Hepatocyte (in vitro differentiated cells): ENCODE data around the gene HLA-DMB. TPM values are rescaled to one million over a fixed set of nuclear protein-coding genes. Genes with fewer than 3 reads are reported as not detected.

Experiments
- DNase-seq: peaks from one replicate; pipeline ENCODE4 v3.0.0-alpha.2; 2016; ENCODE audit warnings: low spot score
- H2AFZ ChIP-seq: fragments of 200-600 bp; sonication (generic); 2 replicates; pipeline ENCODE4 v1.6.0; 2016; ENCODE audit warnings: antibody characterized with exemption, mild to moderate bottlenecking
- H3K27ac ChIP-seq: fragments of 200-600 bp; sonication (generic); 2 replicates; pipeline ENCODE4 v1.5.1; 2016; ENCODE audit warnings: mild to moderate bottlenecking
- H3K27me3 ChIP-seq: fragments of 200-600 bp; sonication (generic); 2 replicates; pipeline ENCODE4 v1.6.1; 2016
- H3K36me3 ChIP-seq: fragments of 200-600 bp; sonication (generic); replicated peaks from 2 replicates; pipeline ENCODE4 v1.5.1; 2016; ENCODE audit warnings: low read depth; ENCODE audit not compliant: insufficient read depth
- H3K4me1 ChIP-seq: fragments of 200-600 bp; sonication (generic); 2 replicates; pipeline ENCODE4 v1.5.1; 2016; ENCODE audit warnings: mild to moderate bottlenecking, moderate library complexity; ENCODE audit not compliant: insufficient read depth
- H3K4me2 ChIP-seq: fragments of 200-600 bp; sonication (generic); 2 replicates; pipeline ENCODE4 v1.6.0; 2016
- H3K4me3 ChIP-seq: fragments of 200-600 bp; sonication (generic); 2 replicates; pipeline ENCODE4 v1.5.1; 2016; ENCODE audit warnings: mild to moderate bottlenecking
- H3K79me2 ChIP-seq: fragments of 200-600 bp; sonication (generic); 2 replicates; pipeline ENCODE4 v1.6.0; 2017; ENCODE audit warnings: mild to moderate bottlenecking
- H3K9me2 ChIP-seq: fragments of 200-600 bp; sonication (generic); replicated peaks from 2 replicates; pipeline ENCODE4 v1.6.0; 2017; ENCODE audit warnings: mild to moderate bottlenecking; ENCODE audit not compliant: insufficient read depth
- H3K9me3 ChIP-seq: fragments of 200-600 bp; sonication (generic); 2 replicates; pipeline ENCODE4 v1.5.1; 2016; ENCODE audit warnings: low read depth, mild to moderate bottlenecking
- H4K20me1 ChIP-seq: fragments of 200-600 bp; sonication (generic); 2 replicates; pipeline ENCODE4 v1.6.0; 2016; ENCODE audit warnings: mild to moderate bottlenecking; ENCODE audit not compliant: insufficient read depth, poor library complexity, severe bottlenecking
- CTCF ChIP-seq: fragments of 200-600 bp; sonication (generic); IDR thresholded peaks from 2 replicates; pipeline ENCODE4 v1.5.1; 2016; ENCODE audit warnings: antibody characterized with exemption, mild to moderate bottlenecking; ENCODE audit not compliant: poor library complexity
- EZH2 ChIP-seq: fragments of 200-600 bp; sonication (generic); IDR thresholded peaks from 2 replicates; pipeline ENCODE4 v1.6.1; 2016; ENCODE audit warnings: antibody characterized with exemption, mild to moderate bottlenecking, borderline replicate concordance
- EZH2phosphoT487 ChIP-seq: fragments of 200-600 bp; sonication (generic); IDR thresholded peaks from one replicate; pipeline ENCODE4 v1.6.1; 2018; ENCODE audit warnings: antibody characterized with exemption, mild to moderate bottlenecking, low read depth, moderate library complexity; ENCODE audit not compliant: unreplicated experiment, severe bottlenecking
- WGBS: methylation state at CpG from one replicate; pipeline ENCODE4 v1.1.6; 2016; ENCODE audit warnings: low lambda C conversion rate; ENCODE audit errors: missing lambda C conversion rate; 5-methylcytosine and 5-hydroxymethylcytosine counted together
- polyA plus RNA-seq: library from polyadenylated mRNA; unstranded; fragments of >200 nt; fragmentation: Nextera tagmentation; extraction: Ambion mirVana; gene quantifications from 2 replicates; pipeline ENCODE4 v1.2.1, GENCODE V29; 2016
- total RNA-seq: library from RNA; depleted of rRNA; stranded (reverse); fragments of >200 nt; gene quantifications from 2 replicates; pipeline ENCODE4 v1.2.3, GENCODE V29; 2014

The HLA-DMB gene
- total and polyA plus RNA-seq, 2 experiments from 2014 or later: 1.00 to 1.7 TPM

GRCh38 chr6:32972353-32973143 is 31.7 kb upstream of the HLA-DMB start:
- Histone ChIP-seq H3K27me3 (no peaks in the 10 kb centered on the region), H2AFZ (no peak overlapping the region), H3K27ac (peak overlapping the region; percentile 59), H3K4me3 (peak overlapping the region; percentile 44), H4K20me1 (peaks cover 55% of the 10 kb centered on the region), H3K9me3 (no peaks in the 10 kb centered on the region), H3K79me2 (peaks cover 76% of the 10 kb centered on the region), H3K4me2 (peak overlapping the region; percentile 92), H3K36me3 (no peaks in the 10 kb centered on the region), H3K9me2 (no peaks in the 10 kb centered on the region), H3K4me1 (peaks cover 24% of the 10 kb centered on the region)
- WGBS: 2% methylated on average over 69 of the region's 70 CpGs
- no peak for TF ChIP-seq CTCF
- TF ChIP-seq EZH2: no peak
- no peak for TF ChIP-seq EZH2phosphoT487
- peak; percentile 37 for DNase-seq

GRCh38 chr6:32971581-32972352 is 30.9 kb upstream of the HLA-DMB start:
- H3K4me2 ChIP-seq: peak overlapping the region; percentile 92
- H3K79me2 ChIP-seq: peaks cover 74% of the 10 kb centered on the region
- DNase-seq: peak; percentile 99
- H4K20me1 ChIP-seq: peaks cover 47% of the 10 kb centered on the region
- no peaks in the 10 kb centered on the region for H3K9me2 ChIP-seq
- peak overlapping the region; percentile 44 for H3K4me3 ChIP-seq
- no peak for TF ChIP-seq CTCF
- no peak for TF ChIP-seq EZH2phosphoT487
- peak overlapping the region; percentile 100 for H3K27ac ChIP-seq
- no peak overlapping the region for H2AFZ ChIP-seq
- H3K27me3 ChIP-seq: no peaks in the 10 kb centered on the region
- H3K36me3 ChIP-seq: no peaks in the 10 kb centered on the region
- peaks cover 22% of the 10 kb centered on the region for H3K4me1 ChIP-seq
- under 1% methylated on average over 56 of the region's 58 CpGs for WGBS
- H3K9me3 ChIP-seq: no peaks in the 10 kb centered on the region

GRCh38 chr6:32971242-32971580 is 30.4 kb upstream of the HLA-DMB start:
- no peaks in the 10 kb centered on the region for H3K27me3 ChIP-seq
- H2AFZ ChIP-seq: no peak overlapping the region
- DNase-seq: no peak
- peaks cover 74% of the 10 kb centered on the region for H3K79me2 ChIP-seq
- H4K20me1 ChIP-seq: peaks cover 45% of the 10 kb centered on the region
- under 1% methylated on average over 15 of the region's 15 CpGs for WGBS
- H3K36me3 ChIP-seq: no peaks in the 10 kb centered on the region
- peaks cover 21% of the 10 kb centered on the region for H3K4me1 ChIP-seq
- H3K27ac ChIP-seq: peak overlapping the region; percentile 100
- H3K4me3 ChIP-seq: peak overlapping the region; percentile 69
- H3K9me3 ChIP-seq: no peaks in the 10 kb centered on the region
- no peaks in the 10 kb centered on the region for H3K9me2 ChIP-seq
- no peak for TF ChIP-seq EZH2
- no peak for TF ChIP-seq CTCF
- no peak for TF ChIP-seq EZH2phosphoT487
- H3K4me2 ChIP-seq: peak overlapping the region; percentile 89
